Esophagus muscularis mucosa (tissue), 3 donors: ENCODE measurements around the gene WDR48.

Experiments
- CTCF ChIP-seq, 3 experiments: fragments of 200-600 bp in 2 of 3; fragments of 450-650 bp in 1 of 3; sonication (generic) in 2 of 3; IDR thresholded peaks; one replicate each; pipeline ENCODE4 v1.5.1; 2017 to 2019; ENCODE audit warnings: antibody characterized with exemption in 3 of 3, mild to moderate bottlenecking in 2 of 3, moderate library complexity in 1 of 3
- POLR2A ChIP-seq: fragments of 450-650 bp; IDR thresholded peaks from one replicate; pipeline ENCODE4 v1.6.1; 2017; ENCODE audit warnings: antibody characterized with exemption, moderate library complexity, mild to moderate bottlenecking, low read depth
- POLR2AphosphoS5 ChIP-seq, 2 donors: sonication (generic); formaldehyde crosslinking; IDR thresholded peaks; one replicate each; pipeline ENCODE4 v1.6.1; 2017; ENCODE audit warnings: antibody characterized with exemption in 2 of 2

- no peak for TF ChIP-seq CTCF (IDR thresholded peaks at IDR 0.05)
- TF ChIP-seq POLR2A: no peak
- TF ChIP-seq POLR2AphosphoS5 (IDR thresholded peaks at IDR 0.05): no peak
Measured at GRCh38 chr3:39132096-39133092, 80.6 kb downstream of the WDR48 start.
